Measurements from ENCODE around the gene BIRC7. TPM values are rescaled to one million over a fixed set of nuclear protein-coding genes. Genes with fewer than 3 reads are reported as not detected.

The BIRC7 gene
- total RNA-seq, 1 donor from 2014 or later: 0.27 TPM

DNA sequence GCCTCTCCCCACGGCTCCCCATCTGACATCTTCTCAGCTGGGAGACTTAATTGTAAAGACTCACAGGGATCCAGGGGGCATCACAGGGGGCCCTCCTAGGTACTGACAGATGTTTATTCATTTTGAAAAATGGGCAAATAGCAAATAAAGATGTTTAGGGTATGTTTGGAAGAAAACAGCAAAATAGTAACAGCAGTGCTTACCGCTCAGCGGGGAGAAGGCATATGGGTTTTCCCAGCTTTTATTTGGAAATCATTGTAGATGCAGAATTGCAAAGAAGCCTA lies 2.7 kb upstream of the BIRC7 start:
- Histone ChIP-seq H3K27ac (replicated peaks) (no peak overlapping the region), H3K9me3 (replicated peaks) (no peaks in the 10 kb centered on the region), H3K4me3 (no peak overlapping the region), H3K27me3 (ENCODE audit: low read depth) (peaks cover 91% of the 10 kb centered on the region), H3K36me3 (no peaks in the 10 kb centered on the region), H3K4me1 (peaks cover 8% of the 10 kb centered on the region)
- intact Hi-C loops (cut with micrococcal nuclease): no loop called here
- no peak for DNase-seq
- TF ChIP-seq, protein P1, sequence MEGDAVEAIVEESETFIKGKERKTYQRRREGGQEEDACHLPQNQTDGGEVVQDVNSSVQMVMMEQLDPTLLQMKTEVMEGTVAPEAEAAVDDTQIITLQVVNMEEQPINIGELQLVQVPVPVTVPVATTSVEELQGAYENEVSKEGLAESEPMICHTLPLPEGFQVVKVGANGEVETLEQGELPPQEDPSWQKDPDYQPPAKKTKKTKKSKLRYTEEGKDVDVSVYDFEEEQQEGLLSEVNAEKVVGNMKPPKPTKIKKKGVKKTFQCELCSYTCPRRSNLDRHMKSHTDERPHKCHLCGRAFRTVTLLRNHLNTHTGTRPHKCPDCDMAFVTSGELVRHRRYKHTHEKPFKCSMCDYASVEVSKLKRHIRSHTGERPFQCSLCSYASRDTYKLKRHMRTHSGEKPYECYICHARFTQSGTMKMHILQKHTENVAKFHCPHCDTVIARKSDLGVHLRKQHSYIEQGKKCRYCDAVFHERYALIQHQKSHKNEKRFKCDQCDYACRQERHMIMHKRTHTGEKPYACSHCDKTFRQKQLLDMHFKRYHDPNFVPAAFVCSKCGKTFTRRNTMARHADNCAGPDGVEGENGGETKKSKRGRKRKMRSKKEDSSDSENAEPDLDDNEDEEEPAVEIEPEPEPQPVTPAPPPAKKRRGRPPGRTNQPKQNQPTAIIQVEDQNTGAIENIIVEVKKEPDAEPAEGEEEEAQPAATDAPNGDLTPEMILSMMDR (IDR thresholded peaks at IDR 0.05; ENCODE audit: borderline replicate concordance): no peak

DNA sequence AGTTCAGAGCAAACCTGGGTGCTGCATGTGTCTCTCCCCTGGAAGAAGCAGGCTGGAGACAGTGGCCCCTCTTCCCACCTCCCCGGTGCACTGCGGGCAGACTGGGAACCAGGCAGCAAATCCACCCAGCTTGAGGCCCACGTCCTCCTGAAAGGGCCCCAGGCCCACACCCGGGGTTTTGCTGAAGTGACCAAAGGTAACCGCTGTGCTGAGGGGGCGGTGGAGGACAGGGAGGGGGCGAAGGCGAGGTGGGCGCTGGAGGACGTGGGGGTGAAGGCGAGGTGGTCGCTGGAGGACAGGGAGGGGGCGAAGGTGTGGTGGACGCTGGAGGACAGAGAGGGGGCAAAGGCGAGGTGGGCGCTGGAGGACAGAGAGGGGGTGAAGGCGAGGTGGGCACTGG lies 1.8 kb upstream of the BIRC7 start:
- peaks cover 8% of the 10 kb centered on the region for H3K4me1 ChIP-seq
- no peak overlapping the region for H3K27ac ChIP-seq (replicated peaks)
- H3K27me3 ChIP-seq (ENCODE audit: low read depth): peaks cover 89% of the 10 kb centered on the region
- no peak for DNase-seq
- no peaks in the 10 kb centered on the region for H3K36me3 ChIP-seq
- intact Hi-C loops (cut with micrococcal nuclease): no loop called here
- H3K4me3 ChIP-seq: no peak overlapping the region
- TF ChIP-seq, protein P1 (IDR thresholded peaks at IDR 0.05; ENCODE audit: borderline replicate concordance): no peak
- H3K9me3 ChIP-seq (replicated peaks): no peaks in the 10 kb centered on the region

DNA sequence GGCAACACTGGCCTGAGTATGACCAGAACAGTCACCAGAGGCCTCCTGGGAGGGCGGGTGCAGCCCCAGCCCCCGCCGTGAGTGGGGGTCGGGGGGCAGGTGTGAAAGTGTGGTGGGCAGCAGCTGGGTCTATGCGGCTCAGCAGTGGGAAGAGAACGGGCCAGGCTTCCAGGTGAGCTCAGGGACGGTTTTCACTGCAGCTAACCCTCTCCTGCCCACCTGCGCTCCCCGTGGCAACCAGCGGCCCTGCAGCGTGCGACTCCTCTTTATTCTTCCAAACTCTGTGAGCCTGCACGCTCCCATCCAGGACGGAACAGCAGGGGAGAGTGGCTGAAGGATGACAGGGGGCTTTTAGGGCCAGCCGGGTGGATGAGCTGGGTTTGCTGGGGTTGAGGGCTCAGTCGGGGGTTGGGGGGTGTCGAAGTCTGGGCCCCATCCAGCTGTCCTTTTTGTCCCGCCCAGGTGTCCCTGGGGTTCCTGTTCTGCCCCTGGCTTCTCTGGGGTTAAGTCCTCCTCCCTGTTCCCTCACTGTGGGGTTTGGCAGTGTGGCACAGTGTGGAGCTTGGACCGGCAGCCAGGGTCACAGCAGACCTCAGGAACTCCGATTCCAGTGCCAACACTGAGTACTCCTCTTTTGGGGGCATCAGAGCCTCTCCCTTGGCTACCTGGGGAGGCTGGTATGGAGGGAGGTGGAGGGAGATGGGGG lies 859 bp upstream of the BIRC7 start:
- Histone ChIP-seq H3K4me3 (no peak overlapping the region), H3K9me3 (replicated peaks) (no peaks in the 10 kb centered on the region), H3K27me3 (ENCODE audit: low read depth) (peaks cover 79% of the 10 kb centered on the region), H3K4me1 (peaks cover 8% of the 10 kb centered on the region), H3K36me3 (no peaks in the 10 kb centered on the region), H3K27ac (replicated peaks) (no peak overlapping the region)
- TF ChIP-seq, protein P1 (IDR thresholded peaks at IDR 0.05; ENCODE audit: borderline replicate concordance): peak; percentile 51
- intact Hi-C loops (cut with micrococcal nuclease): no loop called here
- DNase-seq: no peak

DNA sequence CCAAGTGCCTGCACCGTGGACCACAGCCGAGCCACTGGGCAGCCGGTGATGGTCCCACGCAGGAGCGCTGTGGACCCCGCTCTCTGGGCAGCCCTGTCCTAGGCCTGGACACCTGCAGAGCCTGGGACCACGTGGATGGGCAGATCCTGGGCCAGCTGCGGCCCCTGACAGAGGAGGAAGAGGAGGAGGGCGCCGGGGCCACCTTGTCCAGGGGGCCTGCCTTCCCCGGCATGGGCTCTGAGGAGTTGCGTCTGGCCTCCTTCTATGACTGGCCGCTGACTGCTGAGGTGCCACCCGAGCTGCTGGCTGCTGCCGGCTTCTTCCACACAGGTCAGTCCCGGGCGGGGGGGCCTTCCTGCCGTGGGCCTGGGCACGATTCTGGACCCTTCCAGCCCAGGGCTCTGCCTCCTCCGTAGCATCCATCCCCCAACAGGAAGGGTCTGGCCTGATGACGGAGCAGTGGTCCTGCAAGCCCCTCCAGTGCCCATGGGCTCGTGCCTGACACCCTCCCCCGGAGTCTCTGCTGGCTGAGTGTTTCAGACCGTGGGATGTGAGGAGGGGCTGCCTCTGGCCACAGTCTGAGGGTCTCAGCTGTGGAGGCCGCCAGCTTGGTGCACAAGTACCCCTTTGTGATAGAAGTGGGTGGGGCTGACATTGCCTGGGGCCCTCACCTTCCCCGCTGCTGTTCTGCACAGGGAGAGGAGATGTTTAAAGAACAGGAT lies 572 bp downstream of the BIRC7 start:
- Histone ChIP-seq H3K27me3 (ENCODE audit: low read depth) (peaks cover 72% of the 10 kb centered on the region), H3K9me3 (replicated peaks) (no peaks in the 10 kb centered on the region), H3K36me3 (no peaks in the 10 kb centered on the region), H3K4me3 (no peak overlapping the region), H3K4me1 (no peaks in the 10 kb centered on the region), H3K27ac (replicated peaks) (no peak overlapping the region)
- TF ChIP-seq, protein P1 (IDR thresholded peaks at IDR 0.05; ENCODE audit: borderline replicate concordance): no peak
- DNase-seq: no peak
- intact Hi-C loops (cut with micrococcal nuclease): no loop called here

DNA sequence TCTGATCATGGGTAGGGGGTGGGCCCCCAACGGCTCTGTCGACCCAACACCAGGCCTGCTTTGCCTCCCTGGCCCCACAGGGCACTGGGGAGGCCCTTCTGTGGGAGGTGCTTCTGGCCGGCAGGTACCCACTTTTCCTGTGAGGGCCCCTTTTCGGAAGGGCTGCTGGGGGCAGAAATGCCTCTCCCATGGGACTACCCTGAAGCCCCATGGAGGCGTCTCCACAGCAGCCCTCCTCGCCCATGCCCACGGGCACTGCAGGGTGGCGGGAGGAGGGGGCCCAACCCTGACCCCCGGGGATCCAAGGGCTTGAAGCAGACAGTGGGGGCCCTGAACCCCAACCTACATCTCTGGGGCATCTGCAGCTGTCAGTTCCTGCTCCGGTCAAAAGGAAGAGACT lies 2.3 kb downstream of the BIRC7 start:
- Histone ChIP-seq H3K27ac (replicated peaks) (no peak overlapping the region), H3K36me3 (no peaks in the 10 kb centered on the region), H3K4me3 (no peak overlapping the region), H3K4me1 (no peaks in the 10 kb centered on the region), H3K27me3 (ENCODE audit: low read depth) (peaks cover 76% of the 10 kb centered on the region), H3K9me3 (replicated peaks) (no peaks in the 10 kb centered on the region)
- TF ChIP-seq, protein P1 (IDR thresholded peaks at IDR 0.05; ENCODE audit: borderline replicate concordance): no peak
- DNase-seq: no peak
- intact Hi-C loops (cut with micrococcal nuclease): no loop called here

All from left ventricle myocardium inferior (tissue), 1 donor.